GM18511 (cell line): Measurements from ENCODE around the gene EIF4EBP3.
"Not testable (repeated sequence)": the region's sequence is repeated elsewhere in the genome, so short reads cannot be mapped to it uniquely, and the experiment has no call there.

Experiments
- ATAC-seq: cut with Tn5 transposase; IDR thresholded peaks from one replicate; pipeline ENCODE4 v1.9.1; 2021; ENCODE audit warnings: mild to moderate bottlenecking, moderate library complexity; ENCODE audit not compliant: unreplicated experiment

Gene EIF4EBP3

GRCh38 chr5:140574165-140574564 is 26.7 kb downstream of the EIF4EBP3 start:
- no peak for ATAC-seq

GRCh38 chr5:140575309-140575708 is 27.8 kb downstream of the EIF4EBP3 start:
- no peak for ATAC-seq

GRCh38 chr5:140576776-140577201 is 29.3 kb downstream of the EIF4EBP3 start:
- ATAC-seq = no peak

GRCh38 chr5:140579188-140579747 is 31.8 kb downstream of the EIF4EBP3 start:
- ATAC-seq = not testable (repeated sequence)

- ATAC-seq = no peak
Observed at GRCh38 chr5:140587495-140587894, 40.0 kb downstream of the EIF4EBP3 start.

GRCh38 chr5:140588311-140589070 is 41.0 kb downstream of the EIF4EBP3 start:
- ATAC-seq = no peak

GRCh38 chr5:140590861-140591260 is 43.4 kb downstream of the EIF4EBP3 start:
- ATAC-seq = no peak

GRCh38 chr5:140591747-140592372 is 44.4 kb downstream of the EIF4EBP3 start:
- no peak for ATAC-seq

- not testable (repeated sequence) for ATAC-seq
Observed at GRCh38 chr5:140593070-140593469, 45.6 kb downstream of the EIF4EBP3 start.

- ATAC-seq = no peak
Observed at GRCh38 chr5:140594169-140594568, 46.7 kb downstream of the EIF4EBP3 start.

- no peak for ATAC-seq
Observed at GRCh38 chr5:140595538-140596300, 48.3 kb downstream of the EIF4EBP3 start.

- ATAC-seq = no peak
Observed at GRCh38 chr5:140596321-140596741, 48.9 kb downstream of the EIF4EBP3 start.

- ATAC-seq = no peak
Observed at GRCh38 chr5:140598836-140599235, 51.4 kb downstream of the EIF4EBP3 start.
